Measurements from ENCODE around the gene STK33. TPM values are rescaled to one million over a fixed set of nuclear protein-coding genes. Genes with fewer than 3 reads are reported as not detected.

Gene STK33
- total RNA-seq, 1 donor from 2014 or later: 14.9 TPM

DNA sequence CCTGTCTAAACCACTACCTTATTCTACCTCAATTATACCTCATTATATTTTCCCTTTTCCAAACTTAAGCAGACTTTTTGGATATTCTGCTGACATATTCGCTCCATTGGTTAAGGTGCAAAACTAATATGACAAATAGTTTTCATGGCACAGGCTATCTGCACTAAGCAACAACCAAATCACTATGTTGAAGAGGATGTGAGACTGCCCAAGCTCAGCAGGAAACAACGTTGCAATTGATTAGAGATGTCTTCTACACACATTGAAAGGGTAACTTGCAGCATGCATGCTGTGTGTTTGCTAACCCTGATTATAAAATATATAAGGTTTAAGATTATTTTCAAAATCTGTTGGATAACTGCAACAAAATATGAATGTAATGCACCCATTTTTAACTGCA, 61.6 kb downstream of the STK33 start:
- no peaks in the 10 kb centered on the region for H3K27me3 ChIP-seq (ENCODE audit: control insufficient read depth, insufficient read depth, low read length)
- DNase-seq (ENCODE audit: low read depth): no peak
- TF ChIP-seq, protein P1, sequence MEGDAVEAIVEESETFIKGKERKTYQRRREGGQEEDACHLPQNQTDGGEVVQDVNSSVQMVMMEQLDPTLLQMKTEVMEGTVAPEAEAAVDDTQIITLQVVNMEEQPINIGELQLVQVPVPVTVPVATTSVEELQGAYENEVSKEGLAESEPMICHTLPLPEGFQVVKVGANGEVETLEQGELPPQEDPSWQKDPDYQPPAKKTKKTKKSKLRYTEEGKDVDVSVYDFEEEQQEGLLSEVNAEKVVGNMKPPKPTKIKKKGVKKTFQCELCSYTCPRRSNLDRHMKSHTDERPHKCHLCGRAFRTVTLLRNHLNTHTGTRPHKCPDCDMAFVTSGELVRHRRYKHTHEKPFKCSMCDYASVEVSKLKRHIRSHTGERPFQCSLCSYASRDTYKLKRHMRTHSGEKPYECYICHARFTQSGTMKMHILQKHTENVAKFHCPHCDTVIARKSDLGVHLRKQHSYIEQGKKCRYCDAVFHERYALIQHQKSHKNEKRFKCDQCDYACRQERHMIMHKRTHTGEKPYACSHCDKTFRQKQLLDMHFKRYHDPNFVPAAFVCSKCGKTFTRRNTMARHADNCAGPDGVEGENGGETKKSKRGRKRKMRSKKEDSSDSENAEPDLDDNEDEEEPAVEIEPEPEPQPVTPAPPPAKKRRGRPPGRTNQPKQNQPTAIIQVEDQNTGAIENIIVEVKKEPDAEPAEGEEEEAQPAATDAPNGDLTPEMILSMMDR (IDR thresholded peaks at IDR 0.05; ENCODE audit: insufficient read depth, low read length, poor library complexity, severe bottlenecking): no peak
- H3K4me3 ChIP-seq (ENCODE audit: low read depth, low read length): no peak overlapping the region
- no peaks in the 10 kb centered on the region for H3K36me3 ChIP-seq (ENCODE audit: control insufficient read depth, insufficient read depth, low read length)

DNA sequence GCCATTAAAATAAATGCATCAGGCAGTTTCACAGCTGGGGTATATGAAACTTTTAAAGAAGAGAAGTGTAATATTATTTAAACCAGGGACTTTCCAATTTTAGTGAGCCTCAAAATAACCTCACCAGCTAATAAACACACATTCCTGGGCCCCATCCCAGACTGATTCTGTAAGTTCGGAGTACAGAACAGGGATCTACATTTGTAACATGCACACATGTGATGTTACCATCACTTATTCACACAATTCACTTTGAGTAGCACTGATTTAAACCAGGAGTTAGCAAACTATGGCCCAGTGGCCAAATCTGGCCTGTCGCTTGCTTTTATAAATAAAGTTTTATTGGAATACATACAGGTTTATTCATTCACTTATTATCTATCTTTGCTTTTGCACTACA, 62.0 kb downstream of the STK33 start:
- DNase-seq (ENCODE audit: low read depth): no peak
- Histone ChIP-seq H3K4me3 (ENCODE audit: low read depth, low read length) (no peak overlapping the region), H3K36me3 (ENCODE audit: control insufficient read depth, insufficient read depth, low read length) (no peaks in the 10 kb centered on the region), H3K27me3 (ENCODE audit: control insufficient read depth, insufficient read depth, low read length) (no peaks in the 10 kb centered on the region)
- TF ChIP-seq, protein P1 (IDR thresholded peaks at IDR 0.05; ENCODE audit: insufficient read depth, low read length, poor library complexity, severe bottlenecking): no peak

DNA sequence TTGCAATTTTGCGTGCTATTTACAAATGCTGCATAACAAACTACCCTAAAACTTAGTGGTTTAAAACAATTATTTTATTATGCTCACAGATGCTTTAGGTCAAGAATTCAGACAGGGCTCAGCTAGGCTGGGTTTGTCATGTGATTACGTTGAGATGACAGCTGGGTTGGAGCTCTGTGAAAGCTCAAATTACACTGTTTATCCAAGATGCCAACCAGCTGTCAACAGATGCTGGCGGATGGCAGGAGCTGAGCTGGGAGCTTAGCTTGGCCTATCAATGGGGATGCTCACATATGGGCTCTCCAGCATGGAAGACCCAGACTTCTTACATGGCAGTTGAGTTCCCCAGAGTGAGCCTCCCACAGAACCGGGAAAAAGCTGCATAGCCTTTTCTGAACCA, 62.7 kb downstream of the STK33 start:
- no peak for DNase-seq (ENCODE audit: low read depth)
- H3K27me3 ChIP-seq (ENCODE audit: control insufficient read depth, insufficient read depth, low read length): no peaks in the 10 kb centered on the region
- H3K36me3 ChIP-seq (ENCODE audit: control insufficient read depth, insufficient read depth, low read length): no peaks in the 10 kb centered on the region
- TF ChIP-seq, protein P1 (IDR thresholded peaks at IDR 0.05; ENCODE audit: insufficient read depth, low read length, poor library complexity, severe bottlenecking): no peak
- H3K4me3 ChIP-seq (ENCODE audit: low read depth, low read length): no peak overlapping the region

DNA sequence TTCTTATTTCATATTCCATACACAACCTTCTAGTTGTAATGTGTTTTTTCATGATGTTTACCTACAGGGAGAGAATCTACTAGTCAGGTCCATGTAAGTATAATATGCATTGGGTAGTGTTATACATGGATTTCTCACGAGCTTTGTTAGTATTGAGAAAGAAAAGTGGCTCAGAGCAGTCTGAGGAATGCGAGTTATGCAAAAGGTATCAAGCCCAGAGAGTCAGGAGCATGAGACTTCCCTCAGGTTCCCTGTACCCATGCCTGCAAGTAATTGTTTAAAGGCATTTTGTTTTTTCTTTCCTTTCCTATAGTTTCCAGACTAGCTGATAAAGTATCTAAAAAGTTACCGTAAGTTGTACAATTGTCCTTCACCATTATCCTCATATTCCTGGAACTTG, 66.1 kb downstream of the STK33 start:
- H3K4me3 ChIP-seq (ENCODE audit: low read depth, low read length): no peak overlapping the region
- TF ChIP-seq, protein P1 (IDR thresholded peaks at IDR 0.05; ENCODE audit: insufficient read depth, low read length, poor library complexity, severe bottlenecking): no peak
- H3K36me3 ChIP-seq (ENCODE audit: control insufficient read depth, insufficient read depth, low read length): no peaks in the 10 kb centered on the region
- H3K27me3 ChIP-seq (ENCODE audit: control insufficient read depth, insufficient read depth, low read length): no peaks in the 10 kb centered on the region
- DNase-seq (ENCODE audit: low read depth): no peak

DNA sequence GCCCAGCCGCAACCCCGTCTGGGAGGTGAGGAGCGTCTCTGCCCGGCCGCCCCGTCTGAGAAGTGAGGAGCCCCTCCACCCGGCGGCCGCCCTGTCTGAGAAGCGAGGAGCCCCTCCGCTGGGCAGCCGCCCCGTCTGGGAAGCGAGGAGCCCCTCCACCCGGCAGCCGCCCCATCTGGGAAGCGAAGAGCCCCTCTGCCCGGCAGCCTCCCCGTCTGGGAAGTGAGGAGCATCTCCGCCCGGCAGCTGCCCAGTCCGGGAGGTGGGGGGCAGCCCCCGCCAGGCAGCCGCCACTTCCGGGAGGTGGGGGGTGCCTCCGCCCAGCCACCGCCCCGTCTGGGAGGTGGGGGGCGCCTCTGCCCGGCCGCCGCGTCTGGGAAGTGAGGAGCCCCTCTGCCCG, 70.6 kb downstream of the STK33 start:
- H3K4me3 ChIP-seq (ENCODE audit: low read depth, low read length): no peak overlapping the region
- DNase-seq (ENCODE audit: low read depth): no peak
- H3K36me3 ChIP-seq (ENCODE audit: control insufficient read depth, insufficient read depth, low read length): no peaks in the 10 kb centered on the region
- H3K27me3 ChIP-seq (ENCODE audit: control insufficient read depth, insufficient read depth, low read length): no peaks in the 10 kb centered on the region
- TF ChIP-seq, protein P1 (IDR thresholded peaks at IDR 0.05; ENCODE audit: insufficient read depth, low read length, poor library complexity, severe bottlenecking): no peak

DNA sequence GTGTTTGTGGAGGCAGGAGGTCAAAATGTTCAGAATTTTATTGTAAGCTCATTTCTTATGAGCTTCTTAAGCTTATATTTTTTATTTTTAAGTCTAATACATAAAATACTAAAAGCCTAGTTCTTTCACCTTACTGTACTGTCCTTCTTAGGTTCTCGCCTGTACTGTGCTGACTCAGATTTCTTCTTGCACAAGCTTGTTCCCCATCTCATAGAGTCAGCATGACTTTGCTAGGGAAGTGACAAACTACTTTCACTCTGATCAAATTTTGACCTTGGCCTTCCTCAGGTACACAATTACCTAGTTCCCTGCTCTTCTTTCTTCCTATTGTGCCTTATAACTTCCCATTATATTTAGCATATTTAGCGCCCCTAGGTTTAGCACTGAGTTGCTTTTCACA, 81.5 kb downstream of the STK33 start:
- TF ChIP-seq, protein P1 (IDR thresholded peaks at IDR 0.05; ENCODE audit: insufficient read depth, low read length, poor library complexity, severe bottlenecking): no peak
- H3K4me3 ChIP-seq (ENCODE audit: low read depth, low read length): no peak overlapping the region
- no peaks in the 10 kb centered on the region for H3K27me3 ChIP-seq (ENCODE audit: control insufficient read depth, insufficient read depth, low read length)
- DNase-seq (ENCODE audit: low read depth): no peak
- H3K36me3 ChIP-seq (ENCODE audit: control insufficient read depth, insufficient read depth, low read length): no peaks in the 10 kb centered on the region
